Measurements from ENCODE around the gene SIPA1. TPM values are rescaled to one million over a fixed set of nuclear protein-coding genes. Genes with fewer than 3 reads are reported as not detected.

Gene SIPA1
- total and polyA plus RNA-seq, 2 of the 13 experiments (the other 11 are each of a cell fraction or from before 2014, with no cell fraction given), result 5.8 to 7.7 TPM

DNA sequence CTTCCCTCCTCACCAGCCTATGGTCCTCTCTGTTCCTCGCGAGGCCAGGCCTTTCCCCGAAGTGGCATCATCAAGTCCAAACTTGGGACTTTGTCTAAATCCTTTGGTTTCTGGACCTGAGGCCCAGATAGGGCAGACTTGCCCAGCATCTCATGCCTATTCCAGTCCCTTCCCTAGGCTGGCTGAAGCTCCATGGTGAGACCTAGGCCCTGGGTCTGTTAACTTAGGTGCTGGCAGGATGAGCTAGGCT is 13.4 kb downstream of the SIPA1 start:
- intact Hi-C loops (cut with micrococcal nuclease; ENCODE audit: unreplicated experiment) (no loop called here), in situ Hi-C loops (cut with HindIII; ENCODE audit: extremely low pct_ligation_motif_present, low pct_unique_long_range_greater_than_20kb) (no loop called here)
- H2AFZ ChIP-seq (ENCODE audit: low read length), result no peak overlapping the region
- H3K9ac ChIP-seq (ENCODE audit: insufficient read depth, low read depth, low read length), result no peak overlapping the region
- H3K79me2 ChIP-seq (ENCODE audit: insufficient read depth, low read length), result no peaks in the 10 kb centered on the region
- no peak for TF ChIP-seq TOE1 (CRISPR knock-in tag; IDR thresholded peaks at IDR 0.05)
- TF ChIP-seq ZNF138 (CRISPR knock-in tag; IDR thresholded peaks at IDR 0.05; ENCODE audit: low read depth), result no peak
- no peak for TF ChIP-seq KDM3A (CRISPR knock-in tag; IDR thresholded peaks at IDR 0.05; ENCODE audit: low read depth)
- no peak for TF ChIP-seq ZNF746 (CRISPR knock-in tag; IDR thresholded peaks at IDR 0.05)
- TF ChIP-seq CEBPB (IDR thresholded peaks at IDR 0.05; ENCODE audit: borderline replicate concordance, low read depth, low read length), result no peak
- no peak for TF ChIP-seq CAMTA2 (CRISPR knock-in tag; IDR thresholded peaks at IDR 0.05; ENCODE audit: borderline replicate concordance)
- TF ChIP-seq ZNF263 (CRISPR knock-in tag; IDR thresholded peaks at IDR 0.05), result no peak
- no peak for TF ChIP-seq ZNF577 (CRISPR knock-in tag; IDR thresholded peaks at IDR 0.05; ENCODE audit: borderline replicate concordance, low read depth)
- no peak for TF ChIP-seq RFX5 (IDR thresholded peaks at IDR 0.05; ENCODE audit: low read depth, low read length)
- no peak for TF ChIP-seq SMAD1 (CRISPR knock-in tag; IDR thresholded peaks at IDR 0.05; ENCODE audit: borderline replicate concordance, low read depth)
- TF ChIP-seq ZNF34 (CRISPR knock-in tag; IDR thresholded peaks at IDR 0.05; ENCODE audit: borderline replicate concordance), result no peak
- no peak for TF ChIP-seq THAP11 (CRISPR knock-in tag; IDR thresholded peaks at IDR 0.05)
- no peak for TF ChIP-seq NAIF1 (CRISPR knock-in tag; IDR thresholded peaks at IDR 0.05; ENCODE audit: borderline replicate concordance)
- no peak overlapping the region for H3K27ac ChIP-seq (ENCODE audit: extremely low read length, insufficient read depth, low read length)
- ChIA-PET CTCF (ENCODE audit: low intra/inter-chr PET ratio, low total read pairs) (no interaction called here), POLR2A (interaction anchor here (1.5 to 4.3 kb wide), 5 partner anchors 12 to 530 kb away, joined by 4 to 78 read pairs (median 48); partner anchors contain the start of genes FAU, MAP3K11, PCNX3 and RELA)
- H3K4me1 ChIP-seq (ENCODE audit: insufficient read depth, low read length), result peaks cover 35% of the 10 kb centered on the region
- H3K9me3 ChIP-seq (ENCODE audit: low read length), result no peaks in the 10 kb centered on the region
- FAIRE-seq, result no peak
- no peaks in the 10 kb centered on the region for H4K20me1 ChIP-seq (ENCODE audit: insufficient read depth, low read length)
- no peak overlapping the region for H3K4me2 ChIP-seq (ENCODE audit: low read depth, low read length)
- no peak for ATAC-seq
- peaks cover 6 to 18% of the 10 kb centered on the region in 2 experiments; a peak in 4 of 5 replicates for H3K36me3 ChIP-seq (replicated peaks in 1 of 2; ENCODE audit: control insufficient read depth in 1 of 2, insufficient read depth in 2 of 2, low read length in 2 of 2)
- 92% methylated on average over 3 of the region's 3 CpGs for WGBS (ENCODE audit: low lambda C conversion rate)
- BruUV-seq (replicated peaks), result no TSS peak
- H3K4me3 ChIP-seq (replicated peaks in 1 of 3; ENCODE audit: insufficient read depth in 1 of 3, low read depth in 2 of 3, low read length in 3 of 3), result no peak overlapping the region
- DNase-seq (ENCODE audit: low spot score), result no peak
- H3K27me3 ChIP-seq (ENCODE audit: control insufficient read depth in 1 of 2, insufficient read depth in 2 of 2, low read length in 2 of 2), result no peaks in the 10 kb centered on the region
